CD4-positive, alpha-beta T cell treated with Interferon gamma for 1 hour (primary cell): ENCODE data around the gene ATP6V0D1.
A peak's percentile ranks its signal among the peaks of the same experiment; 100 is the strongest.

Experiments used
- DNase-seq: peaks from one replicate; pipeline ENCODE4 v3.0.0-alpha.2; 2020

ATP6V0D1 gene

DNA sequence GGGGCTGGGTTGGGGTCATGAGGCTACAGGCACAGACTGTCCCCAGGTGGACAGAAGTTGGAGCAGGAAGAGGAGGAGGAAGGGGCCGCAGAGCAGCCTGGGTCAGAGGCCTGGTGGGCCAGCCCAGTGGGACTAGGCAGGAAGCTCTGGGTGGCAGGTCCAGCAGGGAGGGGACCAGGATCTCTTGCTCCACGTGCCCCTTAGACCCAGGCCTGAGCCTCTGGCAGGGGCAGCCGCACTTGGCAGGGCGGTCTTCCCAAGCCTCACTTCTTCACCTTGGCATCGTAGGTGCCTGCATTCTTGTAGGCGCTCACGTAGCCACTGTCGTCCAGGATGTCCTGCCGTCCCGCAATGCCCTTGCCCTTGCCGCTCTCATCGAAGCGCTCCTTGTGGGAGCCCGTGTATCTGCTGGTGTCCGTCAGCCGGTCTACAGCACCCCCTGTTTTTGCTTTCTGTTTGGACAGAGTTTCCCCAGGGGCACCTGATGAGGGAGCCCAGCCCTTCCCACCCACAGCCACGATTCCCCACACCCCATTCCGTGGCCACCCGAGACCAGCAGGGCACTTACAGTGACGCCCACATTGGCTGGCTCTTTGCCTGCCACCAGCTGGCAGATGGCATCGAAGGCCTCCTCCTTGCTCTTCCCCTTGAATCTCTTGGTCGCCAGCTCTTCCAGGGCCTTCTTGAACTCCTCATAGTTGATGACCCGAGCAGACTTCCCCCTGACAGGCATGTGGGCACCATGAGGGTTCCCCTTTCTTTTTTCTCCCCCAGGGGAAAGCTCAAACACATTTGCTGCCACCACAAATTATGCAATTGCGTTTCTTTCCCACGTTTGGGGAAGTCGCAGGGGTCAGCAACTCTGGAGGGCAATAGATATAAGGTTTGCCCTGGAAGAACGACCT is 90.8 kb downstream of the ATP6V0D1 start:
- peak; percentile 62 for DNase-seq

DNA sequence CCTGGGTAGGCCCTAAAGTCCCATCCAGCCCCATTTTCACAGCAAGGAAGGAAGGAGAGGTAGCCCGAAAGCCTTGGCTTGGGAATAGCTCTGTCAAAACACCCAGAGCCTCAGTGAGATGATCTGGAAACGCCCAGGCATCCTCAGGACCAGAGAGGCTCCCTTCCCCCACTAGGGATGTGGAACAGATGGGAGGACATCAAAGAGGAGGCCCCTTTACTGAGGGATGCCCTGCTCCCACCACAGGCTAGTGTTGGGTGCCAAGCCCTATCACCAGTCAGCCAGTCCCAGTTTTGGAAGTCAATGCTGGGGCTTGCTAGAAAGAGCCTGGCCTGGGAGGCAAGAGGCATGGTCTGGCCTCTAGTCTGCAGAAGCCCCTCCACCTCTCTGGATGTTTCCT is 92.4 kb downstream of the ATP6V0D1 start:
- no peak for DNase-seq

DNA sequence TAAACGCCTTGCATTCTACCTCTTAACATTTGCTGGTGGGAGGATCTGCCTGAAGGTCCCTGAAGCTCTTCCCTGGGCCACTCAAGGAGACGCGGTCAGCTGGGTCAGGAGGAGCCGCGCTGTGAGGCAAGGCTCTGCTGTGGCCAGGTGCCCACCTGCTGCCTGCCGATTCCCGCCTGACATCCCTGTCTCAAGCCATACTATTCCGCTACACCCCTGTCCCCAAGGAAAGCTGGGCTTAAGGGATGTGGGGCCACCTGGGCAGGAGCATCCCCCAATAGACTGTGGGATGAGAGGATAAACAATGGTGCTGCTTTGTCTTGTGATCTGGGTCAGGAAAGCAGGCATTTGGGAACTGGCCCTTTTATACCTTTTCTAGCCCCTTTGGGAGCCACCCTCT is 92.8 kb downstream of the ATP6V0D1 start:
- no peak for DNase-seq
